GM13977 (cell line): ENCODE measurements around the gene IL13RA2.

ENCODE experiments used
- DNase-seq: peaks from one replicate; pipeline ENCODE4 v3.0.0; 2012; ENCODE audit warnings: low spot score
- in situ Hi-C: fragments of 300-500 bp; cut with MboI; formaldehyde crosslinking; loops from one replicate; pipeline ENCODE4 v1.12.0; 2022; ENCODE audit warnings: low sequenced_read_pairs, low pct_unique_long_range_greater_than_20kb, mixed read lengths, inconsistent platforms; ENCODE audit not compliant: unreplicated experiment
- TF ChIP-seq, protein P1 (sequence below): IDR thresholded peaks from 2 replicates; pipeline ENCODE4 v1.5.1; 2012; ENCODE audit warnings: mild to moderate bottlenecking, control low read depth; ENCODE audit not compliant: insufficient read depth; ENCODE audit errors: extremely low read depth, missing control alignments

The IL13RA2 gene

DNA sequence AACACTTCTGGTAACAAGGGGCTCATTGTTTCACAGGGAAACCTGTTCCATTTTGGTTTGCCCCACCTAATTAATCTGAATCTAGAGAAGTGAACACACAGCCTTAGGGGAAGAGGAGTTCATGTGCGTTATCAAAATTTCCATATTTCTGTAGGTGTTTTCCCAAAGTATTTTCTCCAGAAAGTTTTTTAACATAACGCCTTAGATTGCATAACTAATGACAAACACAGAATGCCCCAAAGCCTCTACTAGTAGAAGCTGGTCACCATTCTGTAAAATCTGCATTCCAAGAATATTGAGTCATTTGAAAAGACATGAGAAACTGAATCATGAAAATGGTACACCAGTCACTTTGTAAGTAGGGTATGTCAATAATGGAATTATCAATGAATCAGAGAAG lies 41.1 kb downstream of the IL13RA2 start:
- in situ Hi-C loops = no loop called here
- DNase-seq = no peak
- TF ChIP-seq, protein P1, sequence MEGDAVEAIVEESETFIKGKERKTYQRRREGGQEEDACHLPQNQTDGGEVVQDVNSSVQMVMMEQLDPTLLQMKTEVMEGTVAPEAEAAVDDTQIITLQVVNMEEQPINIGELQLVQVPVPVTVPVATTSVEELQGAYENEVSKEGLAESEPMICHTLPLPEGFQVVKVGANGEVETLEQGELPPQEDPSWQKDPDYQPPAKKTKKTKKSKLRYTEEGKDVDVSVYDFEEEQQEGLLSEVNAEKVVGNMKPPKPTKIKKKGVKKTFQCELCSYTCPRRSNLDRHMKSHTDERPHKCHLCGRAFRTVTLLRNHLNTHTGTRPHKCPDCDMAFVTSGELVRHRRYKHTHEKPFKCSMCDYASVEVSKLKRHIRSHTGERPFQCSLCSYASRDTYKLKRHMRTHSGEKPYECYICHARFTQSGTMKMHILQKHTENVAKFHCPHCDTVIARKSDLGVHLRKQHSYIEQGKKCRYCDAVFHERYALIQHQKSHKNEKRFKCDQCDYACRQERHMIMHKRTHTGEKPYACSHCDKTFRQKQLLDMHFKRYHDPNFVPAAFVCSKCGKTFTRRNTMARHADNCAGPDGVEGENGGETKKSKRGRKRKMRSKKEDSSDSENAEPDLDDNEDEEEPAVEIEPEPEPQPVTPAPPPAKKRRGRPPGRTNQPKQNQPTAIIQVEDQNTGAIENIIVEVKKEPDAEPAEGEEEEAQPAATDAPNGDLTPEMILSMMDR = no peak

GRCh38 chrX:114973013-114973412 lies 44.4 kb downstream of the IL13RA2 start:
- TF ChIP-seq, protein P1 = no peak
- DNase-seq = no peak
- in situ Hi-C loops = no loop called here

DNA sequence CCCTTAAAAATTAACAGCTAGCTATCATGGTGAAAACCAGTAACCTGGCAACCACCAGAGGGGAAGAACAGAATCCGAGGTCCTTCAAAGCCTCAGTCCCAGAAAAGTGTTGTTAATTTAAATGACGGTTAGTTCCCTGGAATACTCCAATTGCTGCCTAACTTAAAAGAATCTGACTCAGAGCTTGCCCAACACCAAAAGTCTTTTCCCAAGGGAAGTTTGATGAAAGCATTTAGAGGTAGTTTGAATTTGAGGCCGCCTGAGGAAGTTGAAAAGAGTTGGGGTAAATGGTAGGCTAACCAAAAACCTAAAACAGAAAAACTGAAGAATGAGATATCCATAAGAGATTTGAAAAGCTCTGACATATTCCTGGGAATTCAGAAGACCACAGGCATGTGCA lies 46.6 kb downstream of the IL13RA2 start:
- DNase-seq = no peak
- in situ Hi-C loops = no loop called here

GRCh38 chrX:114964374-114964773 lies 53.0 kb downstream of the IL13RA2 start:
- no peak for DNase-seq
- TF ChIP-seq, protein P1 = no peak
- in situ Hi-C loops = no loop called here

More for the DNA sequence above, 46.6 kb downstream of the IL13RA2 start:
- TF ChIP-seq, protein P1 = no peak

- in situ Hi-C loops = no loop called here
- no peak for DNase-seq
- TF ChIP-seq, protein P1 = no peak
Measured at GRCh38 chrX:114962209-114962608, 55.2 kb downstream of the IL13RA2 start.

DNA sequence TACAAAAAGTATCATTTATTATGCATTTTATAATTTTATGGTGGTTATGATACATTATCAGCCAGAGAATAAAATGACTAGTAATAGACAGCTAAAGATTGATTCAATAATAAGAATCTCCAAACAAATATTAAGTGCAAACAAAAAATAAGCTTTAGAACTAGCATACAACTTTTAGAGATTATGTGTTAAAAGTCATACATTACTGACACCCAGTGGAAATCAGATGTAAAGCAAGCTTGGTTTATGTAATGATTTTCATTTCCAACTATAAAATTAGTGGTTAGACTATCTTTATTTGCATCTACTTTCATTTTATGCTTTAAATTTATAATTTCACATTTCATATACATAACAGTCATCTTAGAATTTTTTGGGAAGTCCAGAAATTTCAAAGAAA lies 57.7 kb downstream of the IL13RA2 start:
- in situ Hi-C loops = no loop called here
- TF ChIP-seq, protein P1 = peak; percentile 41
- DNase-seq = peak; percentile 12
